HG02981 (cell line): Measurements from ENCODE around the gene PCDHGA2.
A peak's percentile ranks its signal among the peaks of the same experiment; 100 is the strongest.
"Not testable (repeated sequence)": the region's sequence is repeated elsewhere in the genome, so short reads cannot be mapped to it uniquely, and the experiment has no call there.

ENCODE experiments used
- ATAC-seq: cut with Tn5 transposase; IDR thresholded peaks from one replicate; pipeline ENCODE4 v1.9.1; 2021; ENCODE audit warnings: mild to moderate bottlenecking, moderate library complexity; ENCODE audit not compliant: unreplicated experiment

Gene PCDHGA2

DNA sequence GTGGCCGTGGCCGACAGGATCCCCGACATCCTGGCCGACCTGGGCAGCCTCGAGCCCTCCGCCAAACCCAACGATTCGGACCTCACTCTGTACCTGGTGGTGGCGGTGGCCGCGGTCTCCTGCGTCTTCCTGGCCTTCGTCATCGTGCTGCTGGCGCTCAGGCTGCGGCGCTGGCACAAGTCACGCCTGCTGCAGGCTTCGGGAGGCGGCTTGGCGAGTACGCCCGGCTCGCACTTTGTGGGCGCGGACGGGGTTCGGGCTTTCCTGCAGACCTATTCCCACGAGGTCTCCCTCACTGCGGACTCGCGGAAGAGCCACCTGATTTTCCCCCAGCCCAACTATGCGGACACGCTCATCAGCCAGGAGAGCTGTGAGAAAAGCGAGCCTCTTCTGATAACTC lies 7.5 kb downstream of the PCDHGA2 start:
- not testable (repeated sequence) for ATAC-seq

DNA sequence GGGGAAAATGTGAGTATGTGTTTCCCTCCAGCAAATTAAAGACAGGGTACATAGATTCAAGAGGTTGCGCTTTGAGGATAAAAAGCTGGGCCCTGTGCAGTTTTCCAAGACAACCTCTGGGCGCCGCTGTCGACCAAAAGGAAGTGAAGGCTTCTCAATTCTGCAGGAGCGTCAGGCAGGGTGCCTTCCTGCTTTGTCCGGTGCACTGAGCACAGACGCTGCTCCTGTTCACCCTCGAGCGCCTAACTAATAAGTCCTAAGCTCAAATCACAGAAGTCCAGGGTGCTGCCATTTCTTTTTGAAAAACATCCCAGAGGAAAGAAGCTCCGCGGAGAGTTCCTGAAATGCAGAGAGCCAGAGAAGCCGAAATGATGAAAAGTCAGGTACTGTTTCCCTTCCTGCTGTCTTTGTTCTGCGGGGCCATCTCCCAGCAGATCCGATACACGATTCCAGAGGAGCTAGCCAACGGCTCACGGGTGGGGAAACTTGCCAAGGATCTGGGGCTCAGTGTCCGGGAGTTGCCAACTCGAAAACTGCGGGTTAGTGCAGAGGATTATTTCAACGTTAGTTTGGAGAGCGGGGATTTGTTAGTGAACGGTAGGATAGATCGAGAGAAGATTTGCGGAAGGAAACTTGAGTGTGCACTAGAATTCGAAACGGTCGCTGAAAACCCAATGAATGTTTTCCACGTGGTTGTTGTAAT lies 11.5 kb downstream of the PCDHGA2 start, which contains the start of gene PCDHGB1:
Gene PCDHGB1, plus strand, starts transcription at position 183 of the 703 bp plus-strand sequence. Its CDS starts 162 bp downstream, at position 345.
- peak; percentile 45 for ATAC-seq

DNA sequence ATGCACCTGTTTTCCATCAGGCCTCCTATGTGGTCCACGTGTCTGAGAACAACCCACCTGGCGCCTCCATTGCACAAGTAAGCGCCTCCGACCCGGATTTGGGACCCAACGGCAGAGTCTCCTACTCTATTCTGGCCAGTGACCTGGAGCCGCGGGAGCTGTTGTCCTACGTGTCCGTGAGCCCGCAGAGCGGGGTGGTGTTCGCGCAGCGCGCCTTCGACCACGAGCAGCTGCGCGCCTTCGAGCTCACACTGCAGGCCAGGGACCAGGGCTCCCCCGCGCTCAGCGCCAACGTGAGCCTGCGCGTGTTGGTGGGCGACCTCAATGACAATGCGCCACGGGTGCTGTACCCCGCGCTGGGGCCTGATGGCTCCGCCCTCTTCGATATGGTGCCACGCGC lies 13.0 kb downstream of the PCDHGA2 start:
- no peak for ATAC-seq

DNA sequence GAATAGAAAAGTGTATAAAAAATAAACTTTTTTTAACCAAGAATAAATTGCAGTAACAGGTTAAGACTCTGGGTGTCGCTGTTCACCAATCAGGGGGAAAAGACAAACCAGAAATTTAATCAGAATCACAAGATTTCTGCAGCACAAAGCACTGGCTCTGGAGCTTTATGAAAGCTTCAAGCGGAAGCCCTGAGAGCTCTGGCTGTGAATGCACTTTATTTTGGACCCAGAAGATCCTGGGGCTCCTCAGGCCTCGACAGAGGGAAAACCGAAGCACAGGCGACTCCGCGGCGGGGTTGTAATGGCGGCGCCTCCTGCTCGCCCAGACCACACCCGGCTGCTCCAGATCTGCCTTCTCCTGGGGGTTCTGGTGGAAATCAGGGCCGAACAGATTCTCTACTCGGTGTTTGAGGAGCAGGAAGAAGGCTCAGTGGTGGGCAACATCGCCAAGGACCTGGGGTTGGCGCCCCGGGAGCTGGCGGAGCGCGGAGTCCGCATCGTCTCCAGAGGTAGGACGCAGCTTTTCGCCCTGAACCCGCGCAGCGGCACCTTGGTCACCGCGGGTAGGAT lies 16.4 kb downstream of the PCDHGA2 start, which contains the start of gene PCDHGA4:
Gene PCDHGA4, plus strand, starts transcription at position 122 of the 570 bp plus-strand sequence. Its CDS starts 87 bp downstream, at position 209.
- no peak for ATAC-seq

DNA sequence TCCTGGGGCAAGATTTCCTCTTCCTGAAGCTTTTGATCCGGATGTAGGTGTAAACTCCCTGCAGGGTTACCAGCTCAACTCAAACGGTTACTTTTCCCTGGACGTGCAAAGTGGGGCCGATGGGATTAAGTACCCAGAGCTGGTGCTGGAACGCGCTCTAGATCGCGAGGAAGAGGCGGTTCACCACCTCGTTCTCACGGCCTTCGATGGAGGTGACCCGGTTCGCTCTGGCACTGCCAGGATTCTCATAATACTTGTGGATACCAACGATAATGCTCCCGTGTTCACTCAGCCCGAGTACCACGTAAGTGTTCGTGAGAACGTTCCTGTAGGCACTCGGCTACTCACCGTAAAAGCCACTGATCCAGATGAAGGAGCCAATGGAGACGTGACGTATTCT lies 17.1 kb downstream of the PCDHGA2 start:
- no peak for ATAC-seq

DNA sequence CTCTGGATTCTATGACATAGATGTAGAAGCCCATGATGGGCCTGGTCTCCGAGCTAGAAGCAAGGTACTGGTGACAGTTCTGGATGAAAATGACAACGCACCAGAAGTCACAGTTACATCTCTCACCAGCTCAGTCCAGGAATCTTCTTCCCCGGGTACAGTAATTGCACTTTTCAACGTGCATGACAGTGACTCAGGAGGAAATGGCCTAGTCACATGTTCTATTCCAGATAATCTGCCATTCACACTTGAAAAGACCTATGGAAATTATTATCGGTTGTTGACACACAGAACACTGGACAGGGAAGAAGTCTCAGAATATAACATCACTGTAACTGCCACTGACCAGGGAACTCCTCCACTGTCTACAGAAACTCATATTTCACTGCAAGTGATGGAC lies 17.6 kb downstream of the PCDHGA2 start:
- no peak for ATAC-seq

DNA sequence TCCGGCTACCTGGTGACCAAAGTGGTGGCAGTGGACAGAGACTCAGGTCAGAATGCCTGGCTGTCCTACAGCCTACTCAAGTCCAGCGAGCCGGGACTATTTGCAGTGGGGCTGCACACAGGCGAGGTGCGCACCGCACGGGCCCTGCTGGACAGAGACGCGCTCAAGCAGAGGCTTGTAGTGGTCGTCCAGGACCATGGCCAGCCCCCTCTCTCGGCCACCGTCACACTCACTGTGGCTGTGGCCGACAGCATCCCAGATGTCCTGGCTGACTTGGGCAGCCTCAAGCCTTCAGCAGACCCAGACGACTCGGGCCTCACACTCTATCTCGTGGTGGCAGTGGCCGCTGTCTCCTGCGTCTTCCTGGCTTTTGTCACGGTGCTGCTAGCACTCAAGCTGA lies 18.4 kb downstream of the PCDHGA2 start:
- no peak for ATAC-seq

DNA sequence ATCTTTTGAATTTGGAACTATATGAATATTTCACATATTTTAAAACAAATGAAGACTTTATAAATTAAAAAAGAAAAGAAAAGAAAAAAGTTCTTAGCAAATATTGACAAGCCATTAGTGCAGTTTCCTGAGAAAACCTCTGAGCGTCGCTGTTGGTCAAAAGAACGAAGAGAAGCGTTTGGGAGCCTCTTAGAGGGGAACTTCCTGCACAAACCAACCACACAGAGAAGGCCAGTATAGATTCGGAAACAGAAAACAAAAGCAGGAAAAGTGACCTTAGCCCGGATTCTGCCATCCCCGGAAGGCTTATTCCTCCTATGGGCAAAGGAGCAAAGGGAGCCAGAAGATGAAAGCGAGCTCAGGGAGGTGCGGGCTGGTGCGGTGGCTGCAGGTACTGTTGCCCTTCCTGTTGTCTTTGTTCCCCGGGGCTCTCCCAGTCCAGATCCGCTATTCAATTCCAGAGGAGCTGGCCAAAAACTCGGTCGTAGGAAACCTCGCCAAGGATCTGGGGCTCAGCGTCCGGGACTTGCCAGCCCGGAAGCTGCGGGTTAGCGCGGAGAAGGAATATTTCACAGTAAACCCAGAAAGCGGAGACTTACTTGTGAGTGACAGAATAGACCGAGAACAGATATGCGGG lies 21.3 kb downstream of the PCDHGA2 start, which contains the start of gene PCDHGB2:
Gene PCDHGB2, plus strand, starts transcription at position 205 of the 637 bp plus-strand sequence. Its CDS starts 142 bp downstream, at position 347.
- no peak for ATAC-seq

DNA sequence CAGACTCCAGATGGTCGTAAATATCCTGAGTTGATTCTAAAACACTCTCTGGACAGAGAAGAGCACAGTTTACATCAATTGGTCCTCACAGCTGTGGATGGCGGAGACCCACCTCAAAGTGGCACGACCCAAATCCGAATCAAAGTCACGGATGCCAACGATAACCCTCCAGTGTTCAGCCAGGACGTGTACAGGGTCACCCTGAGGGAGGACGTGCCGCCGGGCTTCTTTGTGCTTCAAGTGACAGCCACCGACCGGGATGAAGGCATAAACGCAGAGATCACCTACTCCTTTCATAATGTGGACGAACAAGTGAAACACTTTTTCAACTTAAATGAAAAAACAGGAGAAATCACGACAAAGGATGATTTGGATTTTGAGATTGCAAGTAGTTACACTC lies 22.1 kb downstream of the PCDHGA2 start:
- no peak for ATAC-seq

DNA sequence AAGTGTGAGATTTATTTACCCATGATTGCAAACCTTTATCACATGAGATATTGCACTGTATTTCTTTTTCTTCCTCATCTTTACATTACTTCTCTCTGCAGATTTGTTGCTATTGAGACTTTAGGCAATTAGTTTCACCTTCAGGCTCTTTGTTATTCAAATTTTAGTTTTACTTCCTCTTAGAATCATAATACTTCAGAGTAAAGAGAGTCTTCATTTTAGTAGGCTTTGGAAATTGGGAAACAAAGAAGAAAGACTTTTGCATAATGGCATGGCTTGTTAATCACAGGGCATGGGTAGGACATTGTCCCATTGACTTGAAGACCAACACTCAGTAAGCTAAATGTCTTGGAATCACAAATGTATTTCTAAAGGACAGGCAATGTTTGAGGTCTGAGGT lies 24.2 kb downstream of the PCDHGA2 start:
- no peak for ATAC-seq

DNA sequence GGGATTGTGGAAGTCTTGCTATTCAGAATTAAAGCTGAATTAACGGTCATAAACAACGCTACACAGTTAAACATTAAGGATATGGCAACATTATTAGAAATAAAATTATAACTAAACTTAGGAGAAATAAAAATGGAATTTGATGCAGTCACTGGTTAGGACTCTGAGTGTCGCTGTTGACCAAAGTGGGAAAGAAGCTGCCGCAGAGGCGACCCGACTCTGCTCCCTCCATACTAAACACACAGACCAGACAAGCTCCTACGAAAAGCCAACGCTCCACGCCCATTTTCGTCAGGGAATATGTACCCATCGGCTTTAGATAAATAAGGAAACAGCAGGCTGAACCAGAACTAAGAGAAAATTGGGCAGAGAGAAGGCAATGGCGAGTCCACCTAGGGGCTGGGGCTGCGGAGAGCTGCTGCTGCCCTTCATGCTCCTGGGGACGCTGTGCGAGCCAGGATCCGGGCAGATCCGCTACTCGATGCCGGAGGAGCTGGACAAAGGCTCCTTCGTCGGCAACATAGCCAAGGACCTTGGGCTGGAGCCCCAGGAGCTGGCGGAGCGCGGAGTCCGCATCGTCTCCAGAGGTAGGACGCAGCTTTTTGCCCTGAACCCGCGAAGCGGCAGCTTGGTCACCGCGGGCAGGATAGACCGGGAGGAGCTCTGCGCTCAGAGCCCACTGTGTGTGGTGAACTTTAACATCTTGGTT lies 25.5 kb downstream of the PCDHGA2 start, which contains the start of gene PCDHGA5:
Gene PCDHGA5, plus strand, starts transcription at position 211 of the 709 bp plus-strand sequence. Its CDS starts 169 bp downstream, at position 380.
- ATAC-seq, result no peak

DNA sequence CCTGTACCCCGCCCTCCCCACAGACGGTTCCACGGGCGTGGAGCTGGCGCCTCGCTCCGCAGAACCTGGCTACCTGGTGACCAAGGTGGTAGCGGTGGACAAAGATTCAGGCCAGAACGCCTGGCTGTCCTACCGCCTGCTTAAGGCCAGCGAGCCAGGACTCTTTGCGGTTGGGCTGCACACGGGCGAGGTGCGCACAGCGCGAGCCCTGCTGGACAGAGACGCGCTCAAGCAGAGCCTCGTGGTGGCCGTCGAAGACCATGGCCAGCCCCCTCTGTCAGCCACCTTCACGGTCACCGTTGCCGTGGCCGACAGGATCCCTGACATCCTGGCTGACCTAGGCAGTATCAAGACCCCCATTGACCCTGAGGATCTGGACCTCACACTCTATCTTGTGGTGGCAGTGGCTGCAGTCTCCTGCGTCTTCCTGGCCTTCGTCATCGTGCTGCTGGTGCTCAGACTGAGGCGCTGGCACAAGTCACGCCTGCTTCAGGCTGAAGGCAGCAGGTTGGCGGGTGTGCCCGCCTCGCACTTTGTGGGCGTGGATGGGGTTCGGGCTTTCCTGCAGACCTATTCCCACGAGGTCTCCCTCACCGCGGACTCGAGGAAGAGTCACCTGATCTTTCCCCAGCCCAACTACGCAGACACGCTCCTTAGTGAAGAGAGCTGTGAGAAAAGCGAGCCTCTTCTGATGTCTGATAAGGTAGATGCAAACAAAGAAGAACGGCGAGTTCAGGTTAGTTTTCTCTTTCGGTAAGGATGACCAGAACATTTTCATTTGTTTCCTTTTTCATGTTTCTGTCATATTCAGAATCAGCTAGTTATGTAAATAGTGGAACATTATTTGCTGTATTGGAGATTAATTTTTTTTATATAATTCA lies 27.7 kb downstream of the PCDHGA2 start:
- ATAC-seq, result no peak

DNA sequence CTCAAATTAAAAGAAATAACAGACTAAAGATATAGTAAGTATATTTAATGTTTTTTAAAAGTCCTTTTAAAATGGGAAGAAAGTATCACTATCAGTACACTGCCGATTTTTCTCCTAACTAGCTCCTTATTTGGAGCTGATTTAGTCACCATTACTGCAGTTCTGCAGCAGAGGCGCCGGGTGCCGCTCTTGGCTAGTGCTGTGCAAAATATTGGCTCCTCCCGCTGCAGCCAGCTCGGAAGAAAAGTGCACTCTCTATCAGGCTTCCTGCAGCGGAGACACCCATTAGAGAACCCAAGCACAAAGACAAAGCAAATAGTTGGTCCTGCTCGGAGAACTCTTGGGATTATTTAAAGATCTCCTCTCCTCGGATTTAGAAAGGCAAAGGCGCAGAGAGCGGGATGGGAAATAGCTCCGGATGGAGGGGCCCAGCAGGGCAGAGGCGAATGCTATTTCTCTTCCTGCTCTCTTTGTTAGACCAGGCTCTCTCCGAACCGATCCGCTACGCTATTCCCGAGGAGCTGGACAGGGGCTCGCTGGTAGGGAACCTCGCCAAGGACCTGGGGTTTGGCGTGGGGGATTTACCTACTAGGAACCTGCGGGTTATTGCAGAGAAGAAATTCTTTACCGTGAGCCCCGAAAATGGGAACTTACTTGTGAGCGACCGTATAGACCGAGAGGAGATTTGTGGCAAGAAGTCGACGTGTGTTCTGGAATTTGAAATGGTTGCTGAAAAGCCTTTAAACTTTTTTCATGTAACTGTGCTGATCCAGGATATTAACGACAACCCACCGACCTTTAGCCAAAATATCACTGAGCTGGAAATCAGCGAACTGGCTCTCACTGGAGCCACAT lies 31.7 kb downstream of the PCDHGA2 start, which contains the start of gene PCDHGB3:
Gene PCDHGB3, plus strand, starts transcription at position 249 of the 855 bp plus-strand sequence. Its CDS starts 153 bp downstream, at position 402.
- peak; percentile 84 for ATAC-seq

DNA sequence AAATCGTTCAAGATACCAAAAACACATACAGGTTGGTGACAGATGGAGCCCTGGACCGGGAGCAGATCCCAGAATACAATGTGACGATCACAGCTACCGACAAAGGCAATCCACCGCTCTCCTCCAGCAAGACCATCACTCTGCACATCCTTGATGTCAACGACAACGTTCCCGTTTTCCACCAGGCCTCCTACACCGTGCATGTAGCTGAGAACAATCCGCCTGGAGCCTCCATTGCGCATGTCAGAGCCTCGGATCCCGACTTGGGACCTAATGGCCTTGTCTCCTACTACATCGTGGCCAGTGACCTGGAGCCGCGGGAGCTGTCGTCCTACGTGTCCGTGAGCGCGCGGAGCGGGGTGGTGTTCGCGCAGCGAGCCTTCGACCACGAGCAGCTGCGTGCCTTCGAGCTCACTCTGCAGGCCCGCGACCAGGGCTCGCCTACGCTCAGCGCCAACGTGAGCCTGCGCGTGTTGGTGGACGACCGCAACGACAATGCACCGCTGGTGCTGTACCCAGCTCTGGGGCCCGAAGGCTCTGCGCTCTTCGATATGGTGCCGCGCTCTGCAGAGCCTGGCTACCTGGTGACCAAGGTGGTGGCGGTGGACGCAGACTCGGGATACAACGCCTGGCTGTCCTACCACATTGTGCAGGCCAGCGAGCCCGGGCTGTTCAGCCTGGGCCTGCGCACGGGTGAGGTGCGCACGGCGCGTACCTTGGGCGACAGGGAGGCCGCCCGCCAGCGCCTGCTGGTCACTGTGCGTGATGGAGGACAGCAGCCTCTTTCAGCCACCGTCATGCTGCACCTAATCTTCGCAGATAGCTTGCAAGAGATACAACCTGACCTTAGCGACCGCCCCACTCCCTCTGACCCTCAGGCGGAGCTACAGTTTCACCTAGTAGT lies 33.3 kb downstream of the PCDHGA2 start:
- ATAC-seq, result no peak

DNA sequence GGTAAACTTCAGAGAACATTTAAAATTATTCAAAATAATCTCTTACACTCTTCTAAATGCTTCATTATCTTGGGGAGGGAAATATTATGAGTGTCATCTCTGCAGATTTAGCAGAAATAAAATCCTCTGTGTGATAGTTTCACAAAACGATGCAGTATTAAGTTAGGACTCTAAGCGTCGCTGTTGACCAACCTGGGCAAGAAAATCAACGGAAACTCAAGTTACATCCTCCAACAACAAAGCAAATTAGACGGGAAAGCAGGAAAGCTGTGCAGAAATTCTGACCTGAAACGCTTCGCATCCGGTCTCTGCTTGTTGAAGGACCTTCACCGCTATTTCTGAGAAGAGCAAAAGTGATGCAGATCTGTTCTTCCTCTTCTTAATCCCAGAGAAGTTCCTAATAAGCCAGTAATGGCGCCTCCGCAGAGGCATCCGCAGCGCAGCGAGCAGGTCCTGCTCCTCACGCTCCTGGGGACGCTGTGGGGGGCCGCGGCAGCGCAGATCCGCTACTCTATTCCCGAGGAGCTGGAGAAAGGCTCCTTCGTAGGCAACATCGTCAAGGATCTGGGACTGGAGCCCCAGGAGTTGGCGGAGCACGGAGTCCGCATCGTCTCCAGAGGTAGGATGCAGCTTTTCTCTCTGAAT lies 35.2 kb downstream of the PCDHGA2 start, which contains the start of gene PCDHGA6:
Gene PCDHGA6, plus strand, starts transcription at position 219 of the 645 bp plus-strand sequence. Its CDS starts 193 bp downstream, at position 412.
- no peak for ATAC-seq

DNA sequence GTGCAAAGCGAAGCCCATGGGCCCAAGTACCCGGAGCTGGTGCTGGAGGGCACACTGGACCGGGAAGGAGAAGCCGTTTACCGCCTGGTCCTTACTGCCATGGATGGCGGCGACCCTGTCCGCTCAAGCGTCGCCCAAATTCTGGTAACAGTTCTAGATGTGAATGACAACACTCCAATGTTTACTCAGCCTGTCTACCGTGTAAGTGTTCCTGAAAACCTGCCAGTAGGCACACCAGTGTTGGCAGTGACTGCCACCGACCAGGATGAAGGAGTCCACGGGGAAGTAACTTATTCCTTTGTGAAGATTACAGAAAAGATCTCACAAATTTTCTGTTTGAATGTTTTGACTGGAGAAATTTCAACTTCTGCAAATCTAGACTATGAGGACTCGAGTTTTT lies 36.1 kb downstream of the PCDHGA2 start:
- ATAC-seq, result no peak

DNA sequence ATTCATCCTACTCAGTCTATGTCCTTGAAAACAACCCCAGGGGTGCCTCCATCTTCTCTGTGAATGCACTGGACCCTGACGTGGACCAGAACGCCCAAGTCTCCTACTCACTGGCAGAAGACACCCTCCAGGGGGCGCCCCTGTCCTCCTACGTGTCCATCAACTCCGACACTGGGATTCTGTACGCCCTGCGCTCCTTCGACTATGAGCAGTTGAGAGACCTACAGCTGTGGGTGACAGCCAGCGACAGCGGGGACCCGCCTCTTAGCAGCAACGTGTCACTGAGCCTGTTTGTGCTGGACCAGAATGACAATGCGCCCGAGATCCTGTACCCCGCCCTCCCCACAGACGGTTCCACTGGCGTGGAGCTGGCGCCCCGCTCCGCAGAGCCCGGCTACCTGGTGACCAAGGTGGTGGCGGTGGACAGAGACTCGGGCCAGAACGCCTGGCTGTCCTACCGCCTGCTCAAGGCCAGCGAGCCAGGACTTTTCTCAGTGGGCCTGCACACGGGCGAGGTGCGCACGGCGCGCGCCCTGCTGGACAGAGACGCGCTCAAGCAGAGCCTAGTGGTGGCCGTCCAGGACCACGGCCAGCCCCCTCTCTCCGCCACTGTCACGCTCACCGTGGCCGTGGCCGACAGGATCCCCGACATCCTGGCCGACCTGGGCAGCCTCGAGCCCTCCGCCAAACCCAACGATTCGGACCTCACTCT lies 37.0 kb downstream of the PCDHGA2 start:
- not testable (repeated sequence) for ATAC-seq
